HG03469 (cell line): Measurements from ENCODE around the gene ZNF236.

ENCODE experiments used
- ATAC-seq: cut with Tn5 transposase; IDR thresholded peaks from one replicate; pipeline ENCODE4 v1.9.1; 2021; ENCODE audit warnings: mild to moderate bottlenecking, moderate library complexity, moderate number of reproducible peaks; ENCODE audit not compliant: unreplicated experiment

Gene ZNF236

DNA sequence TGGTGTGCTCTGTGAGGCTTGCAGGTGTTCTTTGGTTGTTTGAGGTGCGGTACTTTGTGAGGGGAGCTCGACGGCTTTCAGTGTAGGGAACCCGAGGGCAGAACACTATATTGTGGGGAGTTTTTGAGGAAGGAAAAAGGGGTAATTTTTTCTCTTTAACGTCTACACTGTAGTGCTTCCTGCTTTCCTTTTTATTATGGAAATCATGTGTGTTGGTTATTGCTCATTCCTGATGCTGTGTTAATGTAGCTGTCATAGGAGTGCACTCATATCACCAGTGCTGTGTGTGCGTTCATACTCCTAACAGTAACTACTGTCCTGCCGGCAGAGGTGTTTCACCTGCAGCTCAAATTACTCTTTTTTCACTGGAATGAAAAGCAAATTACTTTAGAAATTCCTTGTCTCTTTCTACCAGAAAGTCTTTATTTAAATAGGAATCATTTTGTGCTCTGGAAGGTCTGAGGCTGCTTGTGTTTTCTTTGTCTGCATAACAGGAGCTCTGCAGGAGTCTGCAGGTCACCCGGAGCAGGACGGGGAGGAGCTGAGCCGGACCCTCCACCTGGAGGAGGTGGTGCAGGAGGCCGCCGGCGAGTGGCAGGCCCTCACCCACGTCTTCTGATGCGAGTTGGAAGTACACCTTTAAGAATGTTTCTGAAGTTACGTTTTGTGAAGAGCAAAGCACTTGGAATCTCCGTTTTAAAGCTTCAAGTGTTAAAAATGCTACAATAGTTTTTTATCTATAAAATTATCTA is 145.5 kb downstream of the ZNF236 start:
- ATAC-seq, result no peak

DNA sequence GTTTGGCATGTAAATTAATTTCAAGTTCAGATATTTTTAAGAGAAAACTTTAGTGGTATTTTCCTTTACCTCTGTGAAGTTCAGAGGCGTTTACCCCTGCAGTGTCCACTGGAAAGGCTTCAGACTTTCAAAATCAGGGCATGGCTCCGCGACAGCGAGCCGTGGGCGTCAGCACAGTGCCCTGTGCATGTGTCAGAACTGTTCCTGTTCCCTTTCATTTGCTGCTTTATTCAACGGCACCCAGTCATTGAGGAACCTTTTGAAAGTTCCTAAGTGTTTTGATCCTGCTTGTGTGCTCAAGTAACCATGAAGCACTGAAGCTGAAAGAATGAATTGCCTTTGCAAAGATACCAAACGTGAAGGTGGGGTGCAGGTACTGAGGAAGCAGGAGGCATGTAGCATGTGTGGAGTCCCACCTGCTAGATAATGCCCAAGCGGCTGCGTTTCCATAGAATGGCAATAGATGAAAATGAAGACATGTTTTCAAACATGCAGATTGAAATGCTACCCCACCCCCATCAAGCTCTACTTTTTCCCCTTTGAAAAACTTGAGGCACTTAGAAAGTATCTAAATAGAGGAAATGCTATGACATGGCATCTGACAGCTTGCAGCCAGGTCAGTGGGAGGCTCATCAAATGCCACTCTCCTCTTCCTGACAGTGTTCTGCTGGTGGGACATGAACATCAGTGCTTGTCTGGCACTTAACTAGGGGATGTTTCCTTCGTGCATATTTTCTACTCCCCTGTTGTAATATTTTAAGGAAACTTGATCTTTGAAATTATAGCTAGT is 148.6 kb downstream of the ZNF236 start:
- ATAC-seq, result no peak

DNA sequence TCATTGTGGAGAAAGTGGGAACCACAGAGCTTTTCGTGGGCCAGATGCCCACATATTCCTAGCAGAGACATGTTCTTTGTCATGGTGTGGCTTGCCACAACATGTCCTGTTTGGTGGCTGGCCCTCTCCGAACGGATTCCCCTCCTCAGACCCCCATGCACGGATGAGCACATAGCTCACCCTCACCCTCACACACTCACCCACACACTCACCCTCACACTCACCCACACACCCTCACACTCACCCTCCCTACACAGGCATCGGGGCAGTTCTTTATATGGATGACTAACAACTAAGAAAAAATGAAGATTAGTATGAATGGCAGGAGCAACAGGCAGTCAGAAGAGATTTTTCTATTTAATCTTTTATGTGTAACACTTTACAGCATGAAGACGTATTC is 149.9 kb downstream of the ZNF236 start:
- ATAC-seq, result no peak

DNA sequence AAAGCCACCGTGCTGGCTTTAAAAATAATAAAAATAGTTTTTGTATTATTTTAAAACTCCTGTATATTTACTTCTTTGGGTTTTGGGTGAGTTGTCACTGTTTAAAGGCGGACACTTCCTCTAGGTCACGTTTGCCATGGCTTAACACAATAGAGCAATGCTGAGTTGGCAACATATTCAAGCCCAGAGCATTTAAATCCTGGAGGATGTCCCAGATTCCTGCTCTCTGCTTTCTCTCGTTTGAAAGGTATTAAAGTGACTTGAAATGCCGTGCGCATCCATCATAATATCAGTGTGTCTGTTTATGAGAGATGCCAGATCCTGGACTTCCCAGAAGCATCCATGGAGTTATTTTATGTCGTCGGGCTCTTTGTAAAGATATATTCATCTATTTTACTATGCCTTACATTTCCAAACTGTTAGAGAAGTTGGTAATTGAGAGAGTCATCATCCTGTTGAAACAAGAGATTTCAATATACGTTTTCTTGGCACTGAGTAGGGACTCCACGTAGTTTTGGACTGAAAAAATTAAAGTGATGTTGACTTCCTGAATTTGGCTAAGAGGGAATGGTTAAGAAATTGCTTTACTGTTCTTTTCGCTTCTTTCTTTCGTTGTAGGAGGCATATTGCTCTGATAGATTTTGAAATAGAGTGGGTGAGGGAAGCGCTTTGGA is 150.6 kb downstream of the ZNF236 start:
- ATAC-seq, result no peak

DNA sequence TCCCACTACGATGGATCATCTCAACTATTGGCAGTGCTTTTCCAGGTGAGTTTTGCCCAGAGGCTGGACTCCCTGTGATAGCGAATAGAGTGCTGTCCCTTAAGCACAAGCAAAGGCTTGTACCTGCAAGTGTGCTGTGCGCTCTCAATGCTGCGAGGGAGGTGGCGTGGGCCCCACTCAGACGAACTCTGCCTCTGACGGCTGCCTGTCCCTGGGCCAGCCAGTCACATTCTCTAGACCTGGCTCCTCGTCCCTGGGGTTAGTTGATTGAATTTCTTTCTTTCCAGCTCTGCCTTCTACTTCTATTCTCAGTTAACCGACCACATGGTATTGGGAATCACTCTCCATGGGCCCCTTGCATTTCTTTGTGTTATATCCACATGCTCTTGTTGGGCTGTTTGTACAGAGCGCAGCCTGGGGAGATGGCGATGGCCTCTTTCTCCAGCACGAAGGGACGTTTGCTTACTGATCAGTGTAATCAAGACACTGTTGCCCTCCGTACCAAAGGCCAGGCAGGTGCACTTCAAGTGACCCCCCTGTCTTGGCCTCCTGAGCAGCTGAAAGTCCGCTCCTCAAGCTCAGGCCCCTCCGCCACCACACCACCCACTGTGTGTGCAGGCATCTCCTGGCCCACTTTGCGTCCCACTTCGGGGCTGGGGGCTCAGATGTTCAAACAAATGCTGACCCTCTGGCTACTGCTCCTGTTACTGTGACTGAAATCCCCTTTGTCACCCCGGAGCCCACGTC is 151.3 kb downstream of the ZNF236 start:
- ATAC-seq, result no peak

DNA sequence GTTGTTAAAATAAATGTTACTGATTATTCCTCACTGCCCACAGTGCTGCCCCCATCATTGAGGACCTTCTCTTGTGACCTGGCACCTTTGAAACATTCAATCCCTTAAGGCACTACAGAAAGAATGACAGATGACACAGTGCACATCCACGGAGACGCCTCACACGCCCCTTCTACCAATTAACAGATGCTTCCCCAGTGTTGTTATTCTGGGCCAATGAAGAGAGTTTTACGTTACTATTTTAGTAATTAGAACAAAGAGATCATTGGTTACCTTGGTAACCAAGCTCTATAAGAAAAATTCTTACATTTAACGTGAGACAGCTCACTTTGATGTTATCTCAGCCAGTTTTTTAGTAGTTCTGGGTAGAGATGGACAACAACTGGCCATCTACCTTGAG is 152.0 kb downstream of the ZNF236 start:
- ATAC-seq, result no peak

DNA sequence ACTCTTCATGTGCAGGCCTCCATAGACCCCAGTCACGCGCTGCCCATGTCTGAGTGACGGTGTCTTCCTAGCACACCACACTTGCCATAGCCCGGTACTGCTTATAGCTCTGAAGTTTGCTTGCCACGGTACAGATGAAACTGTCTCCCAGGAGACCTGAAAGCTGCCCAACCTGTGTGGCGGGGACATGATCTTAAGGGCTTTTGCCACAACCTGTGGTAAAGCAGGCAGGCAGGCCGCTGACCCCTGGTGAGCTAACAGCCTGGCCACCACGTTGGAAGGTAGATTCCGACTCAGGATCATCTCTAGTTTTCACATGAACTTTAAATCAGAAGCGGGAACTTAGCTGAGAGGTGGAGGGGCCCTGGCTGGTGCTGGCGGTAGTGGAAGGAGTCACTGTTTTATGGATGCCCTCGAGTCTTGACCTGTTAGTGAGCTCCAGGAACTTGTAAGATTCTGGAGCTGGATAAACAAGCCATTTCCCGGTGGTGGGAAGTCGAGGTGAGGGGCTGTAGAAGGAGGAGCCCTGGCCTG is 153.3 kb downstream of the ZNF236 start:
- ATAC-seq, result no peak

DNA sequence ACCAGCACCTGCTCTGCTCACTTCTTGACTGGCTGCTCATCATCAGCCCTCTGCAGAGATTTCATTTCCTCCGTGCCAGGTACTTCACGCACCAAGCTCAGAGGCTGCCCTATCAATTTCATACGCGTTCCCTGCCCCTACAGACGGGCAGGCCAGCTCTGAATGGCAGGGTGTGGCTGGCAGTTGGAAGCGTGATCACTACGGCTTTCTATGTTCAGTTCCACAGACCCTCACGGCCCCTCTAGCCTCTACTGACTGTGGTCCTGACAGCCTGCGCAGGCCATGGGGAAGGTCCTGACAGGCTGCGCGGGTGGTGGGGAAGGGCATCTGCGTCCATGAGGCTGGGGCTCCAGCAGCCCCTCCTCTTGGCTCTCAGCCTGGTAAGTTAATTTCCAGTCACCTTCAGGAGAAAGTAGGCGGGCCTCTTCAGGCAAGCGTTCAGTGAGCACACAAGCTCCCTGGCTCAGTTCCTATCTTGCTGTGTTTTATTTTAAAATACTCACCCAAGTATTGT is 154.8 kb downstream of the ZNF236 start:
- no peak for ATAC-seq

DNA sequence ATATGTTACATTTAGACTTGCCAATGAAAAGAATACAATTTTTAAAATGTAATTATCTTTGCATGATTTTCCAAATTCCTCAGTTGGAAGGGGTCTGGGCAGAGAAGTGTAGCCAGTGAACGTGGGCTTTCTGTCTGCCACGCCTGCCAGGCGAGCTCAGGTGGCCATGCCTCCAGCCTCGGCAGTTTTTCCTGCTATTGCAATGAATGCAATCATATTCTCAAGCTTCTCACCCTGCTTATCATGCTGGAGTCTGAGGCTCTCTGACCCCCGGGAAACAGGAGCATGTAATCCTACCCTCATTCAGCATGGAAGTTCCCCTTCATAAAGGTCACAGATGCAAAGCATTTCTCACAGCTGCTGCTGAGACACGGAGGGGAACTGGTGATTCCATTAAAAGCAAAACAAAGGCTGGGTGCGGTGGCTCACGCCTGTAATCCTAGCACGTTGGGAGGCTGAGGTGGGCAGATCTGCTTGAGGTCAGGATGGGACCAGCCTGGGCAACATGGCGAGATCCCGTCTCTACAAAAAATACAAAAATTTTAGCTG is 155.4 kb downstream of the ZNF236 start:
- no peak for ATAC-seq

DNA sequence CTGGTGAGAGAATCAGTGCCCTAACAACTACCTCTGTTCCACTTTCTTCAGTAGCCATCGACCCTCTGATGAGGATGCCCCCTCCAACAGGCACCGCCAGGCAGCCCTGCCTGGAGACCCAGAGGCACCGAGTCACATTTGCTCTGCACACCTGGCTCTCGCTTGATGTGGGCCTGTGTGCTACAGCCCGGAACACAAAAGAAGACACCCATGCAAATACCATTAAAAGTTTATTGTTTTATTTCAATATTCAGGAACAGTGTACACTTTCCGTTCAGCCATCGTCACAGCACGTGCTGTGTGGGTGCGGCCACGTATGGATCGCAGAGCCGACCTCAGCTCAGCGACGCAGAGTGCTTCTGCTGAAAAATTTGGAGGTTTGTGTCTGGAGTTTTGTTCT is 156.3 kb downstream of the ZNF236 start:
- no peak for ATAC-seq

DNA sequence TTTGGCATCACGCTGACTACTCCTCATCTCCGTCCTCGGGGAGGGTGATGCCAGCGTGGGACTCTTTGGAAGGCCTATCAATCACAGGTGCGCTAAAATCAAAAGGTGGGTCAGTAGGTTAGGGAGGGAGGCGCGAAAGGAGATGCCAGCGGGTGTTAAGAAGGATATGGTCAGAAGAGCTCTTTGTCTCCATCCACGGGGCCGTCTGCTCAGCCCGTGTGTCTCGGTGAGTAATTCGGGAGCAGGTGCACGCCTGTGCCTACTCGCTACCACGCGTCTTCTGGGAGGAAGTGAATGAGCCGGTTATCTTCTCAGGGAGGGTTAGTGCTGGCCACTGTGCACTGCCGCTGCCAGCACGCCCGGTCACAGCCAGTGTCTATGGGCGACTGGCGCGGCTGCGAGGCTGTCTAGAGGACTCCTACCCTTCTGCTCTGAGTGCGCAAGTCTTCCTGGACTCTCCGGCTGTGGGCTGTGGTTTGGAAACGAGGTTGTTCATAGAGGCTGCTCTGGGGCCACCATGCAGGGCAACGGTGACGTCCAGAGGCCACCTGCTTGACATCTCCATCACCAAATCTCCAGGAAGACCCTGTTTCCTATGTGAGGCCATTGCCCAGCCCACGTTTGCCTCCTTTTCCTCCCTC is 156.9 kb downstream of the ZNF236 start:
- no peak for ATAC-seq

DNA sequence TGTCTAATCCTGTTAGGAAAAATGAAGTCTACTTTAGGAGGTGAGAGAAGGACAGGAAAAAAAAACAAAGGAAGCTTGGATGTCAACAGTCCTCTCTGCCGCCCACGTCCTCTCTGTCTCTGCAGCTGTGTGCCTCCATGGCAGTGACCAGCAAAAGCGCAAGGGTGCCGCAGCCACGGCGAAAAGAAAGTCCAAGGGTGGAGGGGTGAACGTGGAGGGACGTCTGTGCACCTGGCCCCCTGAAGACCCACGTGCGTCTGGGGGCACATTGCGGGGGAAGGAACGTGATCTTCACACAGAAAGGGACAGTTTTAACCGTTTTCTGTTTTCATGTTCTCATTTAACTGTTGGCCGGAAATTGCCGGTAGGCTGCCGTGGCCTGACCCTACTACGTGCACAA is 157.5 kb downstream of the ZNF236 start:
- ATAC-seq, result no peak

DNA sequence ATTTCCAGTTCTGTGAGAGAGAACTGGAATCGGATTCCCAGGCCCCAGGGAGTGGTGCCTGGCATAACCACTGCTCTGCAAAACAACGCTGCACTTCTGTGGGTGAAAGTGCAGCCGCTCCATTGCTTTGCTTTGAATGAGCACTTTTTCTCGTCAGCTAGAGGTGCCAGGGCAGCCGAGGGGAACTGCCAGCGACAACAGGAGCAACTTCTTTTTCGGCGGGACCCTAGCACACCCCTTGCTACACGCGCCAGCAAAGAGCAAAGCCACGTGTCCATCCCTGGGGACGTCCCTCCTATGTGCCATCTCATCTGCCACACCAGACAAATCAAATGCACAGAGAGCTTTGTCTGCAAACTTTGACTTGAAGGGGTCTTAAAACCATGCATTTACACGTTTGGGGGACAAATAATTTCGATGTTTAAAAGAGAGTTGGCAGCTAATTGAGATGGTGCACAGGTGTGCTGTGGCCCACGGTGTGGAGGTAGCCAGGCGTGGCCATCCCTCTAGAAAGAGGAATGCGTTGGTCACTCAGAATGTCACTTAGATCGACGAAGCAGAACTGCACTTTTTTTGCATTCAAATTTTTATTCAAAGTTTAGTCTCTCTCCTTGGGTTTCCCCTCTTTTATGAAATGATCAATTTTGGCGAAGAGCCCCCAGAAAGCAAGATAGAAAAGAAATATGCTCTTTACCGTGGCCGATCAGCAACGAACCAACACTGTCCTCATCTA is 158.5 kb downstream of the ZNF236 start:
- no peak for ATAC-seq

DNA sequence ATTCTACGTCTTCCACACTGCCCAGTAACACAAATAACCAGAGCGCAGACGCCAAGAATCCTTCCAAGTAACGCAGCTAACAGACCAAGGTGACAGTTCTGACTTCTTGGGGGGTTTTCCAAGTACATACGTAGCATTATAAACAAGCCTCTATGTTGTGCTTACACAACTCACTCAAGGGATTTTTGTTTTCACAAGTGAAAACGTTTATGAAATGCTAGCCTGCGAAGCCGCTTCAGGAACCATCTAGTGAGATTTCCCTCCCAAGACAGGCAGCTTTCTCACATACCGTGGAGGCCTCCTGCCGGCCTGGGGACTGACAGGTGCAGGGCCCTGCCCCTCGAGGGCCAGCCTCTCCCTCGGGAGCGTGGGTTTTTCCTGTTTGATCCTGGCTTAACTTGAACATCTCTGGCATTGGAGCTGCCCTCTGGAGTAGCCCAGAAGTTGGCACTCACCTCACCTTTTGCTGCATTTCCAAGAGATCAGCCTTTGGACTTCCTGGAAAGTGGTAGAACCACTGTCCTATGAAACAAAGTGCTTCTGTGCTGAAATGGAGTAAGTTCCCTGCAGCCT is 159.1 kb downstream of the ZNF236 start:
- no peak for ATAC-seq

DNA sequence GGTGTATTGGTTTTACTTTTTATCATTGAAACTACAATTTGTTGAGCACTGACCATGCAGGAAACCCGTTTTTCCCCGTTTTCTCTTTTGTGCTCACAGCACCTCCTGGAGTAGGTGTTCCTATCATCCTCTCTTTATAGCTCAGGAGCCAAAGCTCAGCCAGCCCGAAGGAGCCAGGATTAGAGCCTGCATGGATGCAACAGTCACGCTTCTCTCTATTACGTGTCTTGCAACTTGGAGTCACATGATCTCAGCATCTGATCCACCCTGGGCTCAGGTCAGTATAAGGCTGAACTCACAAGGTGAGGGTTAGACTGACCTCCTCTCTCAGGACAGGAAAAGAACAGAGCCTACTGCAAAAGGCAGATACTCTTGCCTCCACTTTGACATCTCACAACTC is 159.7 kb downstream of the ZNF236 start:
- ATAC-seq, result no peak

DNA sequence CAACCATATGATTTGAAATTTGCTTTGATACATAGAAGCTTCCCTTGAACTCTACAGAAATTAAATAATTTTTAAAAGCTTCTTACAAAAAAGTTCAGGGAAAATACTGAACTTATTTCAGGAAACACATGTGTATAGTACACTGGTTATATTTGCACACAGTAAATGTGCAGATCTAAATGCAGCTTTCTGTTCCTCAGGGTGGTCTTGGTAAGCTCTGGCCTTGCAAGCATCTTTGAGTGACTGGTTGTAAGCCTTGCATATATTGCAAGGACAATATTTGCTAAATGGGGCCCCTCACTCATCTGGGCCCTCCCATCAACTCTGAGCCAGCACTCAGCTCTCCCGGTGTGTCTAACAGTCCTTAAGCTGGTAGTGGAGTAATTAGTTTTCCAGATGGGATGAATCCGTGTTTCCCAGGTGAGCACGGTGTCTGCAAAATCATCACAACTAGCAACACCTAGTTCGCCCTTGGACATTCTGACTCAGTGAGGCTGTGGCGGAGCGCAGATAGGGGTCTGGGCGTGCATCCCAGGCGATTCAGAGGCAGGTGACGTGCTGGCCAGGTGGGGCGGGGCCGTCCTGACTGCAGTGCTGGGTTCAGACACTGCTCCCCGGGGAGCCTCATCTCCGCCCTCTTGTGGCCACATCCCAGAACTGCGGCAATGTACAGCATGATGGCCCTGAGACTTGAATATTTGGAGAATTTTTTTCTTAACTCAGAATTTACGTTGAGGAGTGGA is 160.7 kb downstream of the ZNF236 start:
- ATAC-seq, result peak; percentile 63

DNA sequence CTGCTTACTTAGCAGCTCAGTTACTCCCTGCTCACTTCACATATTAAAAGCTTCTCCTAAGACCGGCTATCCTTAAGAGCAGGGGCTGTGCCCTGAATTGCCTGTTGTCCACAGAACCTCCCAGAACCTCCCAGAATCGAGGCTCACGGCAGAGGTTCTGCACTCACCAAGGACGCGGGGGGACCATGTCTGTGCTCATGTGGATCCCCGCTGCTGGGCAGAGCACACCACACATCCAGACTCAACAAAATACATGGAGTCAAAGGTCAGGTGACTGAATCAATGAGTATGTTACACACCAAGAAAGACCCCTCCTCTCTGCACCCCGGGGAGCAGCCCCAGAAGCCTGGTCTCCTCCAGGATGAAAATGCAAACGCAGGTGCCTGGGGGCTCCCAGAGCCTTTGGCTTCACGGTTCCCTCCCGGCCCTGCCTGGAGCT is 161.3 kb downstream of the ZNF236 start:
- ATAC-seq, result no peak
